ENCODE results near the gene GALNT3.

Gene GALNT3

GRCh38 chr2:165718610-165719210 lies 75.3 kb downstream of the GALNT3 start:
- DNase-seq: no peak

GRCh38 chr2:165716091-165716490 lies 78.0 kb downstream of the GALNT3 start:
- DNase-seq: no peak

GRCh38 chr2:165706960-165707487 lies 87.0 kb downstream of the GALNT3 start:
- DNase-seq: no peak

- DNase-seq: no peak
Measured at GRCh38 chr2:165701147-165701546, 92.9 kb downstream of the GALNT3 start.

- DNase-seq: no peak
Measured at GRCh38 chr2:165700531-165700930, 93.5 kb downstream of the GALNT3 start.

GRCh38 chr2:165699946-165700345 lies 94.1 kb downstream of the GALNT3 start:
- no peak for DNase-seq

- DNase-seq: no peak
Measured at GRCh38 chr2:165698444-165698884, 95.6 kb downstream of the GALNT3 start.

- DNase-seq: no peak
Measured at GRCh38 chr2:165697748-165698443, 96.2 kb downstream of the GALNT3 start.
